Stimulated activated CD4-positive, alpha-beta T cell treated with anti-CD3 and anti-CD28 coated beads, Interleukin-4, amount 100 ng/mL, for 48 hours (primary cell): ENCODE data around the gene ERBB4.

Source experiments
- DNase-seq, 2 donors: peaks; one replicate each; pipeline ENCODE4 v3.0.0-alpha.2; 2020; ENCODE audit warnings: low read depth in 2 of 2

ERBB4 gene

DNA sequence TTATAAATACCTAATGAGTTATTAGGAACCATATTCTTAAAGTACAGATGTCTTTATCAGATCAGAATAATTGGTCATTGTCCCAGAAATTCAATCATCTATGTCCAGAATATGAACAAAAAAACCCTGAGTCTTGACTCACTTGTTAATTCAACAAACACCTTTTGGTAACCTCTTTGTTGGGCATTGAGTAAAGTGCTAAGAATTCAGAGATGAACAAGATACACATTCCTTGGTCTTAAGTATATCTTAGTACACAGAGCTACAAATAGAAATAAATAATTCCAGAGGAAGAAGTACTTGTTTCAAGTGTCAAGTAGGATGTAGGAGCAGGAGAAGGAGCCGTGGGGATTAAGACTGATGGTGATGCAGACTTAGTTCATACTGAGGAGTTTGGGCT is 1184.1 kb downstream of the ERBB4 start:
- no peak for DNase-seq

- no peak for DNase-seq
These were observed 1186.6 kb downstream of the ERBB4 start for GRCh38 chr2:211351987-211352386.

DNA sequence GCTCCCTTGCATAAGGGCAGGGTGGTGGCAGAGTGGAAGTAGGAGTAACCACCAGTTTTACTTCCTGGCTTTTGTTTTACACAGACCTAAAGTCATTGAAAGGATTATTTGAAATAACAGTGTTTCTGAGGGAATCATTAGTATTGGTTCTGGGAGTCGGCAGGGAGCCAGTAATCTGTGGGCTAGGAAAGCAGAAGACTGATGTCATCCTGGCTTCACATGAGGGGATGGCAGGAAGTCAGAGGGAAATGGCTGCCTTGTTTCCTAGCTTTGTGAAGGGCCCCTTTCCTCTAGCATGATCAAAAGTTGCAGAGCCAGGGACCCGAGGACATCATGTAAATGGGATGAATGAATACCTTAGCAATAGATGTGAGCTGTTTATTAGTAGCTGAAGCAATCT is 1189.6 kb downstream of the ERBB4 start:
- no peak for DNase-seq

DNA sequence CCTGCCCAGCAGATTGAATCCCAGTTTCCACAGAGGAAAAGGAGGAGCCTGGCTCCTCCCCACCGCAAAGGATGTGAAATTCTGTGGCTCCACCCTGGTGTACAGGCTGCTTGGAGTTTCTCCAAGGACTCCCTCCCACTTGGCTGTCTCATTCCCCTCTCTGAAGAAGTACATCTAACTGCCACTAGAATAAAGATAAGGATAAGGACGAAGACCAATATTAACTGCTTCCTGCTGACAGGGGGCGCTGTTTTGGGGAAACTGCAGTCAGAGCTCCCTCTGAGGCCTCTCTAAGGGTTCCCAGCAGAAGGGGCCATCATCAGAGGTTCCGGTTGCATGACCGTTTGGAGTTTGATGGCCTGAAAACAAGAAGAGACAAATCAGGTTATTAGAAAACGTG is 1191.3 kb downstream of the ERBB4 start:
- DNase-seq, result no peak

DNA sequence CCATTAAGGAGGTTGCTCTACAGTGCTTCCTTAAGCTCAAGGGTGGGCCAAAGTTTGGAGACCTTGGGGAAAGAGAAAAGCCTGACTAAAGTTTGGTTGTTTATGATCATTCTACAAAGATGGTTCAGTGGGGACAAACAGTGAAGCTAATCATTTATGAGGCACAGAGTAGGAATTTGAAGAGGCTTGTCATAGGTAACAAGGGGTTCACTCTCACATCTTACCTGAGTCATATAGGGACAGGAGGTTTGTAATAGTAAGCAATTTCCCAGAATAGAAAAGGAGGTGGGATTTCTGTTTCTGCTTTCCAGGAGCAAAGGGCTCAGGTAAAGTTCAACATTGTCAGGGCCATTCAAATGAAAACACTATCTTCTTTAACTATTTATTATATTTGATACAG is 1194.3 kb downstream of the ERBB4 start:
- DNase-seq, result no peak

DNA sequence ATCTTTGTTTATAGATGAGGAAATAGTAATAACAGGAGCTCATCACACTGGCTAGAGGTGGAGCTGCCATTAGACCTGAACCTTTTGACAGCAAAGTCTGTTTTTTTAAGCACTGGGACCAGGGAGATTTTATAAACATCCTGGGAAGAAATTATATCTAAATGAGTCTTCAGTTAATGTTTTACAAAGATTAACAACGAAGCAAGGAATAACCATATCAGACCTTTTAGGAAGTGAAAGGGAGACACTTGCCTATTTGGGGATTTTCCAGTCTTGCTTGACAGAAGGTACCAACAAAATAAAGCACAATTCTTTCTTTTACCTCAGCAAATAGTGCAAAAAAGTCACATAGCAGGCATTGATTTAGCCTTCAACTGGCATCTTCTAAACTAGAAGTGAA is 1205.2 kb downstream of the ERBB4 start:
- DNase-seq, result no peak

DNA sequence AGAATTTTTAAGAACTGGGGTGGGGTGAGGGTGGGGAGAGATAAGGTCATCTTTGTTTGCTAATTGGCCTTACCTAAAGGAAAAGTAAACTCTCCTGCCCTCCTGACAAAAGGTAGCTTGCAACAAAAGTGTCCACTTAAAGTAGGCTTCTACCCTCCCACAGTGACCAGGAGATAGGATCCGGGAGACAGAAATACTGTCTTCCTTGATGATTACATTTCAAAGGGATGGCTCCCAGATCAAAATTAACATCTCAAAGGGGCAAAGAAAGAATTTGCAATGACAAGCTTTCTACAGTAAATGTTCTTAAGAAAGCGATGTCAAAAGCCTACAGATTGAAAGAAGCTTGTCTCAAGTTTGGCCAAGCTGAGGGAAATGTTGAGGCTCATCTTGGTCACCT is 1206.9 kb downstream of the ERBB4 start:
- DNase-seq, result no peak

GRCh38 chr2:211329882-211330281 is 1208.7 kb downstream of the ERBB4 start:
- no peak for DNase-seq

- no peak for DNase-seq
These were observed 1209.2 kb downstream of the ERBB4 start for GRCh38 chr2:211329421-211329820.

DNA sequence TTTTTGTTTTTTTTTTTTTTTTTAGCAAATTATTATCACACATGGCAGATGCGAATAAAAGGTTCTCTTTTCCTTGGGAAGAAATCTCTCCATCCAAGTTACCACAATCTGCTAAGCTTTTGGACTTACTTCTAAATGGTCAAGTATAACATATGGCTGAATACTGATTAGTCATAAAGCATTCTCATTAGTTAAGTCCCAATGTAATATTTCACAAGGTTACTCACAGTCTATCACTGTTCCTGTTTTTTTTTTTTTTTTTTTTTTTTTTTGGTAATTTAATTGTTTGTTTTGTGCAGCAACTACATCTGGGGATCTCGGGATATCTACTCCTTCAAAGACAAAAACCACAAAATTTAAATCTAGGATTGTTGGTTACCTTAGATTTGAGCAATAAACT is 1210.5 kb downstream of the ERBB4 start:
- DNase-seq, result no peak
